Ishikawa (cell line): ENCODE results near the gene PSMG3.
A peak's percentile ranks its signal among the peaks of the same experiment; 100 is the strongest.

ENCODE experiments used
- CEBPB ChIP-seq: IDR thresholded peaks from 2 replicates; pipeline ENCODE4 v1.6.1; 2012
- CREB1 ChIP-seq: IDR thresholded peaks from 2 replicates; pipeline ENCODE4 v1.6.1; 2012; ENCODE audit warnings: low read depth
- EP300 ChIP-seq: IDR thresholded peaks from 2 replicates; pipeline ENCODE4 v1.6.1; 2012; ENCODE audit warnings: borderline replicate concordance
- FOXM1 ChIP-seq: IDR thresholded peaks from 2 replicates; pipeline ENCODE4 v1.6.1; 2012; ENCODE audit warnings: low read depth, borderline replicate concordance
- NFIC ChIP-seq: IDR thresholded peaks from 2 replicates; pipeline ENCODE4 v1.6.1; 2012
- RAD21 ChIP-seq: IDR thresholded peaks from 2 replicates; pipeline ENCODE4 v1.6.1; 2012; ENCODE audit warnings: low read depth
- TAF1 ChIP-seq: IDR thresholded peaks from 2 replicates; pipeline ENCODE4 v1.6.1; 2012; ENCODE audit warnings: low read depth, mild to moderate bottlenecking
- TCF12 ChIP-seq: IDR thresholded peaks from 2 replicates; pipeline ENCODE4 v1.6.1; 2012; ENCODE audit warnings: low read depth
- YY1 ChIP-seq: IDR thresholded peaks from 2 replicates; pipeline ENCODE4 v1.6.1; 2012; ENCODE audit warnings: low read depth
- TF ChIP-seq, protein P1 (sequence below): IDR thresholded peaks from 2 replicates; pipeline ENCODE4 v1.6.1; 2012
- TF ChIP-seq, protein P2 (sequence below): IDR thresholded peaks from 2 replicates; pipeline ENCODE4 v1.6.1; 2012; ENCODE audit warnings: low read depth, mild to moderate bottlenecking

GRCh38 chr7:1548438-1548831 lies 21.4 kb downstream of the PSMG3 start:
- TF ChIP-seq FOXM1 (no peak), NFIC (no peak), CREB1 (no peak), YY1 (no peak), EP300 (no peak), TAF1 (no peak), RAD21 (0 out of 2 replicates have a peak, but pooled peaks have one; percentile 13), TCF12 (no peak), CEBPB (no peak)
- TF ChIP-seq, protein P1, sequence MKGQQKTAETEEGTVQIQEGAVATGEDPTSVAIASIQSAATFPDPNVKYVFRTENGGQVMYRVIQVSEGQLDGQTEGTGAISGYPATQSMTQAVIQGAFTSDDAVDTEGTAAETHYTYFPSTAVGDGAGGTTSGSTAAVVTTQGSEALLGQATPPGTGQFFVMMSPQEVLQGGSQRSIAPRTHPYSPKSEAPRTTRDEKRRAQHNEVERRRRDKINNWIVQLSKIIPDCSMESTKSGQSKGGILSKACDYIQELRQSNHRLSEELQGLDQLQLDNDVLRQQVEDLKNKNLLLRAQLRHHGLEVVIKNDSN: no peak
- TF ChIP-seq, protein P2, sequence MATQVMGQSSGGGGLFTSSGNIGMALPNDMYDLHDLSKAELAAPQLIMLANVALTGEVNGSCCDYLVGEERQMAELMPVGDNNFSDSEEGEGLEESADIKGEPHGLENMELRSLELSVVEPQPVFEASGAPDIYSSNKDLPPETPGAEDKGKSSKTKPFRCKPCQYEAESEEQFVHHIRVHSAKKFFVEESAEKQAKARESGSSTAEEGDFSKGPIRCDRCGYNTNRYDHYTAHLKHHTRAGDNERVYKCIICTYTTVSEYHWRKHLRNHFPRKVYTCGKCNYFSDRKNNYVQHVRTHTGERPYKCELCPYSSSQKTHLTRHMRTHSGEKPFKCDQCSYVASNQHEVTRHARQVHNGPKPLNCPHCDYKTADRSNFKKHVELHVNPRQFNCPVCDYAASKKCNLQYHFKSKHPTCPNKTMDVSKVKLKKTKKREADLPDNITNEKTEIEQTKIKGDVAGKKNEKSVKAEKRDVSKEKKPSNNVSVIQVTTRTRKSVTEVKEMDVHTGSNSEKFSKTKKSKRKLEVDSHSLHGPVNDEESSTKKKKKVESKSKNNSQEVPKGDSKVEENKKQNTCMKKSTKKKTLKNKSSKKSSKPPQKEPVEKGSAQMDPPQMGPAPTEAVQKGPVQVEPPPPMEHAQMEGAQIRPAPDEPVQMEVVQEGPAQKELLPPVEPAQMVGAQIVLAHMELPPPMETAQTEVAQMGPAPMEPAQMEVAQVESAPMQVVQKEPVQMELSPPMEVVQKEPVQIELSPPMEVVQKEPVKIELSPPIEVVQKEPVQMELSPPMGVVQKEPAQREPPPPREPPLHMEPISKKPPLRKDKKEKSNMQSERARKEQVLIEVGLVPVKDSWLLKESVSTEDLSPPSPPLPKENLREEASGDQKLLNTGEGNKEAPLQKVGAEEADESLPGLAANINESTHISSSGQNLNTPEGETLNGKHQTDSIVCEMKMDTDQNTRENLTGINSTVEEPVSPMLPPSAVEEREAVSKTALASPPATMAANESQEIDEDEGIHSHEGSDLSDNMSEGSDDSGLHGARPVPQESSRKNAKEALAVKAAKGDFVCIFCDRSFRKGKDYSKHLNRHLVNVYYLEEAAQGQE: no peak
